DOHH2 (cell line): ENCODE measurements around the gene SOX30.

ENCODE experiments used
- H3F3A ChIP-seq: fragments of 200-600 bp; sonication (generic), shearing (Covaris generic); 2 replicates; pipeline ENCODE4 v1.6.0; 2016; ENCODE audit warnings: antibody characterized with exemption, mild to moderate bottlenecking; ENCODE audit not compliant: control insufficient read depth, insufficient read depth
- H3K27ac ChIP-seq: fragments of 200-600 bp; sonication (generic); 2 replicates; pipeline ENCODE4 v1.5.1; 2014; ENCODE audit warnings: low read depth, mild to moderate bottlenecking, low read length, moderate library complexity
- H3K27me3 ChIP-seq: fragments of 200-600 bp; sonication (generic); 2 replicates; pipeline ENCODE4 v1.6.1; 2014; ENCODE audit warnings: mild to moderate bottlenecking, low read length, mixed read lengths; ENCODE audit not compliant: control insufficient read depth
- H3K36me3 ChIP-seq: fragments of 200-600 bp; sonication (generic); 2 replicates; pipeline ENCODE4 v1.6.1; 2014; ENCODE audit warnings: mild to moderate bottlenecking, low read length, moderate library complexity, mixed read lengths; ENCODE audit not compliant: control insufficient read depth
- H3K4me1 ChIP-seq: fragments of 200-600 bp; sonication (generic); 2 replicates; pipeline ENCODE4 v1.6.1; 2014; ENCODE audit warnings: mild to moderate bottlenecking, low read length, mixed read lengths; ENCODE audit not compliant: control insufficient read depth
- H3K4me2 ChIP-seq: fragments of 200-600 bp; sonication (generic); 2 replicates; pipeline ENCODE4 v1.6.0; 2014; ENCODE audit warnings: mild to moderate bottlenecking, low read length, moderate library complexity
- H3K4me3 ChIP-seq: fragments of 200-600 bp; sonication (generic); 2 replicates; pipeline ENCODE4 v1.5.1; 2014; ENCODE audit warnings: mild to moderate bottlenecking, low read length, mixed read lengths
- H3K79me2 ChIP-seq: fragments of 200-600 bp; sonication (generic); 2 replicates; pipeline ENCODE4 v1.6.1; 2014; ENCODE audit warnings: mild to moderate bottlenecking, low read length, mixed read lengths; ENCODE audit not compliant: control insufficient read depth
- H3K9me2 ChIP-seq: fragments of 200-600 bp; sonication (generic); replicated peaks from 2 replicates; pipeline ENCODE4 v1.6.1; 2014; ENCODE audit warnings: mild to moderate bottlenecking, low read length, mixed read lengths; ENCODE audit not compliant: control insufficient read depth
- H3K9me3 ChIP-seq: fragments of 200-600 bp; sonication (generic); 2 replicates; pipeline ENCODE4 v1.6.1; 2014; ENCODE audit warnings: antibody characterized with exemption, low read length, mixed read lengths; ENCODE audit not compliant: control insufficient read depth, insufficient read depth
- H4K20me1 ChIP-seq: fragments of 200-600 bp; sonication (generic); 2 replicates; pipeline ENCODE4 v1.6.0; 2014; ENCODE audit warnings: low read depth, mild to moderate bottlenecking, antibody characterized with exemption, low read length, moderate library complexity; ENCODE audit not compliant: control insufficient read depth, insufficient read depth
- CTCF ChIP-seq: fragments of 200-600 bp; sonication (generic); IDR thresholded peaks from one replicate; pipeline ENCODE4 v1.5.1; 2014; ENCODE audit warnings: antibody characterized with exemption, mild to moderate bottlenecking, low read depth, low read length; ENCODE audit not compliant: poor library complexity, severe bottlenecking
- EZH2phosphoT487 ChIP-seq: fragments of 200-600 bp; sonication (generic); IDR thresholded peaks from 2 replicates; pipeline ENCODE4 v1.6.1; 2017; ENCODE audit warnings: borderline replicate concordance, mild to moderate bottlenecking, antibody characterized with exemption, low read length, moderate library complexity, mixed read lengths

Gene SOX30

GRCh38 chr5:157594257-157594656 is 58.0 kb downstream of the SOX30 start:
- peak overlapping the region; percentile 96 for H3K27ac ChIP-seq
- H4K20me1 ChIP-seq: no peaks in the 10 kb centered on the region
- H3K9me3 ChIP-seq: no peaks in the 10 kb centered on the region
- H3K36me3 ChIP-seq: no peaks in the 10 kb centered on the region; the same call in 1 of the 2 replicates
- H3K4me3 ChIP-seq: peak overlapping the region; percentile 71
- H3K9me2 ChIP-seq: no peaks in the 10 kb centered on the region
- no peaks in the 10 kb centered on the region for H3K27me3 ChIP-seq
- TF ChIP-seq CTCF (no peak), EZH2phosphoT487 (no peak)
- peaks cover 42% of the 10 kb centered on the region for H3F3A ChIP-seq
- peak overlapping the region; percentile 89 for H3K4me2 ChIP-seq
- 0 out of 2 replicates have a peak, but pooled peaks cover 3% of the 10 kb centered on the region for H3K79me2 ChIP-seq
- H3K4me1 ChIP-seq: peaks cover 81% of the 10 kb centered on the region

DNA sequence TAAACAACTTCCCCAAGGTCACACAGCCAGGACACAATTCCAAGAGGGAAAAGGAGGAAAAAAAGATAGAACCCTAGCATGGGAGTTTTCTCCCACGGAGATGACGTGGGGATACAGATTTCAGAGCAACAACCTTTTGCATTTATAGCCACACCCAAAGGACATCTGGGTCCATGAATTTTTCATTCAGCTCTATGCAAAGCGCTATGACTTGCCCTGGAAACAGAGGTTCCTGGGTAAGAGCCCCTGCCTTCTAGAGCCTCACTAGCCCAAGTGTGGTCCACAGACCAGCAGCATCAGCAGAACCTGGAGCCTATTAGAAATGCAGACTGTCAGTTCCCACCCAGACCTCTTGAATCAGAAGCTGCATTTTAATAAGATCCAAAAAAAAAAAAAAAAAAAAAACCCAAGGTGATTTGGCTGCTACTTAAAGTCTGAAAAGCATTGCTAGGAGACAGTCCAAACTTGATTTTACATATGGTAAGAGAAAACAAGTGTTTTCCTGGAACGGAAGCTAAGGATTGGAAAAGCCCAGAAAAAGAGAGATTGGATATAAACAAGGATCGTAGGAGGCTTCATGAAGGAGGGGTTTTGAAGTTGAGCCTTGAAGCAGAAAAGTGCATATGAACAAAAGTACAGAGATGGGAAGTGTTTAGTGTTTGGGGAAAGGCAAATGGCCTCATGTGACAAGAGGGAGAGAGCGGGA is 59.0 kb downstream of the SOX30 start:
- Histone ChIP-seq H3K27ac (peak overlapping the region; percentile 96), H3K9me2 (no peaks in the 10 kb centered on the region), H3K4me1 (peaks cover 70% of the 10 kb centered on the region), H3K79me2 (0 out of 2 replicates have a peak, but pooled peaks cover 3% of the 10 kb centered on the region), H3K4me2 (peak overlapping the region; percentile 89), H3K4me3 (peak overlapping the region; percentile 71), H4K20me1 (no peaks in the 10 kb centered on the region), H3F3A (peaks cover 41% of the 10 kb centered on the region), H3K36me3 (no peaks in the 10 kb centered on the region; the same call in 1 of the 2 replicates), H3K27me3 (no peaks in the 10 kb centered on the region), H3K9me3 (no peaks in the 10 kb centered on the region)
- no peak for TF ChIP-seq CTCF
- no peak for TF ChIP-seq EZH2phosphoT487

DNA sequence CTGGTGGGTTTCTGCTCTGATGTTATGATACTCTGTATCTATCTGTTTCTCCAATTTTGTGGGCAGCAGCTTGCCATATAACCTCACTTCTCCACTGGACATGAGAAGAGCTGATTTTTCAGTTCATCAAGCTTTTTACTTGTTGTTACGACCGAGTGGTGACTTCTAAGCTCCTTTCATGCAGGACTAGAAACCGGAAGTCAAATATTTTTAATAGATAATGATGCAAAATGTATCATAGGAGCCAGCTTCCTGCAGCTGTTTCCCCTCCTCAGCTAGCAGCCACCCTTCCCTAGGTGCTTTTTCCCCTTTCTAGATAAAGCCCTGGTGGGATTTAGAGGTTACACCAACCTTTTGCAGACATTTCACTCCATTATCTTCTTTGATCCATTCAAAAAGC is 59.6 kb downstream of the SOX30 start:
- no peaks in the 10 kb centered on the region for H3K36me3 ChIP-seq
- H3K4me1 ChIP-seq: peaks cover 64% of the 10 kb centered on the region
- no peaks in the 10 kb centered on the region for H3K9me2 ChIP-seq
- peak overlapping the region; percentile 96 for H3K27ac ChIP-seq
- no peaks in the 10 kb centered on the region for H3K9me3 ChIP-seq
- H3K4me2 ChIP-seq: peak overlapping the region; percentile 89
- H3K27me3 ChIP-seq: no peaks in the 10 kb centered on the region
- peak overlapping the region; percentile 71 for H3K4me3 ChIP-seq
- H4K20me1 ChIP-seq: no peaks in the 10 kb centered on the region
- 0 out of 2 replicates have a peak, but pooled peaks cover 3% of the 10 kb centered on the region for H3K79me2 ChIP-seq
- H3F3A ChIP-seq: peaks cover 38% of the 10 kb centered on the region
- no peak for TF ChIP-seq EZH2phosphoT487
- no peak for TF ChIP-seq CTCF
